Thyroid gland (tissue), 4 donors: Measurements from ENCODE around the gene LRCH1.

Source experiments
- CTCF ChIP-seq, 6 experiments: fragments of 200-600 bp in 3 of 6; fragments of 450-650 bp in 3 of 6; sonication (generic) in 3 of 6; IDR thresholded peaks; one replicate each; pipeline ENCODE4 v1.5.1; 2016 to 2019; ENCODE audit warnings: antibody characterized with exemption in 6 of 6, mild to moderate bottlenecking in 2 of 6, inconsistent platforms in 1 of 6, moderate library complexity in 1 of 6
- POLR2A ChIP-seq, 2 donors: fragments of 450-650 bp; IDR thresholded peaks; one replicate each; pipeline ENCODE4 v1.6.1; 2017; ENCODE audit warnings: antibody characterized with exemption in 2 of 2, mild to moderate bottlenecking in 2 of 2, moderate library complexity in 1 of 2

DNA sequence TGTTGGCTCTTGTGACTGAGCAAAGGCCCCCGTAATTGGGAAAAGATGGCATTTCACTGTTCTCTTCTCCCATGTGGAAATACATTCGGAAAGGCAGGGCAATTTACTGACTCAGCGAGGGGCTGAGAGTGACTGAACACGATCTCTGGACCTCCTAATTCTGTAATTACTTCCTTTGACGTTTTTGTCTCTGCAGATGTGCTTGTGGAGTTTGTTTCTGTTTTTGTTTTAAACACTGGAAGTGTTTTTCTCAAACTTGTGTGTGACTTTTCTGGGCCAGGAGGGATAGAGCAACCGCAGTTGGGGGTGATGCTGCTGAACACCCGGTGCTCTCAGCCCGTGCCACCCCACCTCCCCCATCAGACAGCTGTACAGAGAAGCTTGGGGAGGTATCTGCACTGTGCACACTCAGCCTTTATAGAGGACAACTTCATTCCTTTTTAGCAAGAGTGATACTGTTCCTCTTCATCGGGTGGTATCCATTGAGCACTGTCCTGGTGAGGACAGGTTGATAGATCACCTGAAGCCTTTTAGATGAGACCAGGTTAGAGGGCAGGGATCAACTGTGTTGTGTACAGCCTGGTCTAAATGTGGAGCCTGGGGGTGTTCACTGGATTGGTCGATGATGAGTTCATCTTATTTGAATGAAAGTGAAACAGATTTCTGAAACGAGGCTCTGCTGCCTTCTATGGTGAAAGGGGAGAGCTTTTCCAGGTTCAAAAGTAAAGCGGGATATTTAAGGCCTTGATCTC, 126.6 kb downstream of the LRCH1 start:
- TF ChIP-seq CTCF (IDR thresholded peaks at IDR 0.05) (no peak), POLR2A (IDR thresholded peaks at IDR 0.05) (no peak)
